BLaER1 (cell line): ENCODE results near the gene SEMA3E.
A peak's percentile ranks its signal among the peaks of the same experiment; 100 is the strongest.
"Not testable (repeated sequence)": the region's sequence is repeated elsewhere in the genome, so short reads cannot be mapped to it uniquely, and the experiment has no call there.

Experiments
- H3K27ac ChIP-seq: shearing (Covaris generic); formaldehyde crosslinking; 2 replicates; pipeline ENCODE4 v1.8.1; 2022
- H3K27me3 ChIP-seq: shearing (Covaris generic); formaldehyde crosslinking; 2 replicates; pipeline ENCODE4 v1.8.1; 2022
- H3K36me3 ChIP-seq: shearing (Covaris generic); formaldehyde crosslinking; 2 replicates; pipeline ENCODE4 v1.8.1; 2022
- H3K4me1 ChIP-seq: shearing (Covaris generic); formaldehyde crosslinking; 2 replicates; pipeline ENCODE4 v1.8.1; 2022
- H3K4me2 ChIP-seq: shearing (Covaris generic); formaldehyde crosslinking; 2 replicates; pipeline ENCODE4 v1.8.1; 2022
- H3K4me3 ChIP-seq: shearing (Covaris generic); formaldehyde crosslinking; 2 replicates; pipeline ENCODE4 v1.8.1; 2022
- H3K9ac ChIP-seq: shearing (Covaris generic); formaldehyde crosslinking; 2 replicates; pipeline ENCODE4 v1.8.1; 2022
- H3K9me3 ChIP-seq: shearing (Covaris generic); formaldehyde crosslinking; 2 replicates; pipeline ENCODE4 v1.8.1; 2022
- H4K20me1 ChIP-seq: shearing (Covaris generic); formaldehyde crosslinking; 2 replicates; pipeline ENCODE4 v1.8.1; 2022
- Cebpa-rat ChIP-seq: shearing (Covaris generic); IDR thresholded peaks from 2 replicates; pipeline ENCODE4 v1.8.1; 2022

Gene SEMA3E

DNA sequence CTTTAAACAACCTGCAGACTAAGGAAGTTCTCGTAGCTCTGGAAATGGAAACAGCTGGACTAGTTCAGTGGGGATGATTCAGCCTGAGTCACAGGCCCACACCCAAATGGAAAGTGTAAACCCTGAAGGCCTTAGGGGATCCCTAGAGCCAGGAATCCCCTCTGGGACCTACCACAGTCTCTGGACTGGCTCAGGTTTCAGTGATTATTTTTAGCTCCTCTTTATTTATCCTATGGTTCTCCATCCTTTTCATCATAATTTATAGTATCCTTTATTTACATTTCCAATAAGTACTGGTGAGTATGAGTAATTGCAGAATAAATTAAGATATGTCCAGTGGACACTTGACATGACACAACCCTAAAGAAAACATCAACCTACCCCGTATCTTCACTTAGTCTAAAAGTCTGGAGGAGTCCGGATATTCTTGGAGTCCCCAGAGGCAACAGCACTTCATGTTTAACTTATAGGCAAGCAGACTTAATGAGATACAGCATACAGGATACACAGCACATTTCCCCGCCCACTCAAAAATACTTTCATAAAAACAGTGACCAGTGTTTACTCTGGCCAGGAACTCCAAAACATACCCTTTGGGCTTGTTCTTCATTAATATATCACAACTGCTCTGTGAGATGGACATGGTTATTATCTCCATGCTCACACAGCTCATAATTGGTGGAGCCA, 28.4 kb upstream of the SEMA3E start:
- no peak overlapping the region for H3K9ac ChIP-seq
- H3K4me3 ChIP-seq: no peak overlapping the region
- H3K27me3 ChIP-seq: no peaks in the 10 kb centered on the region
- H3K9me3 ChIP-seq: no peaks in the 10 kb centered on the region
- no peaks in the 10 kb centered on the region for H4K20me1 ChIP-seq
- peak overlapping the region; percentile 44 for H3K4me2 ChIP-seq
- no peak for TF ChIP-seq Cebpa-rat
- H3K27ac ChIP-seq: no peak overlapping the region
- no peaks in the 10 kb centered on the region for H3K36me3 ChIP-seq
- H3K4me1 ChIP-seq: peaks cover 10% of the 10 kb centered on the region

- not testable (repeated sequence) for H3K27me3 ChIP-seq, H3K27ac ChIP-seq, H3K36me3 ChIP-seq, H3K4me3 ChIP-seq, H4K20me1 ChIP-seq, H3K9me3 ChIP-seq, H3K4me2 ChIP-seq, H3K9ac ChIP-seq
- H3K4me1 ChIP-seq: peaks cover 10% of the 10 kb centered on the region
Observed at GRCh38 chr7:83673291-83673690, 24.4 kb upstream of the SEMA3E start.

- no peaks in the 10 kb centered on the region for H4K20me1 ChIP-seq
- peaks cover 5% of the 10 kb centered on the region for H3K4me1 ChIP-seq
- H3K27ac ChIP-seq: no peak overlapping the region
- no peak overlapping the region for H3K4me3 ChIP-seq
- no peaks in the 10 kb centered on the region for H3K36me3 ChIP-seq
- H3K27me3 ChIP-seq: no peaks in the 10 kb centered on the region
- no peaks in the 10 kb centered on the region for H3K9me3 ChIP-seq
- no peak overlapping the region for H3K9ac ChIP-seq
- no peak overlapping the region for H3K4me2 ChIP-seq
- TF ChIP-seq Cebpa-rat: no peak
Observed at GRCh38 chr7:83672157-83672556, 23.2 kb upstream of the SEMA3E start.

DNA sequence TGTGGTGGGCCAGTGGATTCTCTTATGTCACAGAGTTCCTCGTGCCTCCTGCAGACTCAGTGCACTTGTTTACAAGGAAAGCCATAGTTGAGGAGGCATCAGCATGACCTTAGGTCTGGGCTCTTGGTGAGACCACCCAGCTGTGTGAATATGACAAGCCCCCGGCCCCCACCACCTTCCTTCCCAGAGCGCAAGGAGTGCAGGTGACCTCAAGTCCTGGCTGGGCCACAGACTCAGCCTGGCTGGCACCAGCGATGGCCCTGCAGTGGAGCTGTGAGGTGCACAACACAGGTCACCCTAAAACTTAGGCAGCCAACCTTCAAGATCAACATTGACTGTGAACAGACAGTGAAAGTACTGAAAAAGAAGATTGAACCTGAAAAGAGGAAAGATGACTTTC, 14.2 kb upstream of the SEMA3E start:
- Histone ChIP-seq H4K20me1 (no peaks in the 10 kb centered on the region), H3K27ac (no peak overlapping the region), H3K4me1 (no peaks in the 10 kb centered on the region), H3K4me2 (no peak overlapping the region), H3K9me3 (no peaks in the 10 kb centered on the region), H3K4me3 (no peak overlapping the region), H3K36me3 (no peaks in the 10 kb centered on the region), H3K9ac (no peak overlapping the region), H3K27me3 (no peaks in the 10 kb centered on the region)
- no peak for TF ChIP-seq Cebpa-rat

GRCh38 chr7:83658126-83658525, 9.2 kb upstream of the SEMA3E start:
- Histone ChIP-seq H3K27ac (no peak overlapping the region), H3K9ac (no peak overlapping the region), H3K4me3 (no peak overlapping the region), H4K20me1 (no peaks in the 10 kb centered on the region), H3K36me3 (no peaks in the 10 kb centered on the region), H3K9me3 (no peaks in the 10 kb centered on the region), H3K4me1 (no peaks in the 10 kb centered on the region), H3K27me3 (no peaks in the 10 kb centered on the region), H3K4me2 (no peak overlapping the region)
- no peak for TF ChIP-seq Cebpa-rat

GRCh38 chr7:83655951-83656556, 7.1 kb upstream of the SEMA3E start:
- Histone ChIP-seq H3K4me1 (no peaks in the 10 kb centered on the region), H3K27me3 (no peaks in the 10 kb centered on the region), H3K9me3 (no peaks in the 10 kb centered on the region), H3K27ac (no peak overlapping the region), H3K36me3 (no peaks in the 10 kb centered on the region), H3K9ac (no peak overlapping the region), H3K4me2 (no peak overlapping the region), H4K20me1 (no peaks in the 10 kb centered on the region), H3K4me3 (no peak overlapping the region)
- TF ChIP-seq Cebpa-rat: no peak

- Histone ChIP-seq H3K36me3 (no peaks in the 10 kb centered on the region), H3K4me1 (no peaks in the 10 kb centered on the region), H3K4me2 (no peak overlapping the region), H3K27me3 (no peaks in the 10 kb centered on the region), H3K9me3 (no peaks in the 10 kb centered on the region), H3K4me3 (no peak overlapping the region), H3K27ac (no peak overlapping the region), H3K9ac (no peak overlapping the region), H4K20me1 (no peaks in the 10 kb centered on the region)
- no peak for TF ChIP-seq Cebpa-rat
Observed at GRCh38 chr7:83652481-83652880, 3.5 kb upstream of the SEMA3E start.

- no peak for TF ChIP-seq Cebpa-rat
- H3K4me3 ChIP-seq: no peak overlapping the region
- no peaks in the 10 kb centered on the region for H3K4me1 ChIP-seq
Observed at GRCh38 chr7:83649701-83650100, 762 bp upstream of the SEMA3E start.

DNA sequence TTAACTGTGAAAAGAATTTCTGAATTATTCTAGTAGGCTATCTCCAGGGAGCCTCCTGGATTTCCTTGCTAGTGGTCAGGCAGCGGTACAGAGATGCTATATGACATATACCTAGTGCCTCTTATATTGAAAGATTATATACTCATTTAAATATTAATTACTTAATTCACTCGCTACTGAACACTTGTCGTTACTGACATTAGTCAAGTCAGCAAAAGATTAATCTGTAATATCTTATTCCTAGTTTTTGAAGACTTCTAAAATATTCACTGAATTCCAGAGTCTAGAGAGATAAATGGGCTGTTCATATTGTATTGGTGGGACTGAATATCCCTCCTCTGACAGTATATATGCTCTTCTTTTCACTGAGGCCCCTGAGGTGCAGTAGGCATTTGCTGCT, 2.9 kb downstream of the SEMA3E start:
- no peak overlapping the region for H3K4me3 ChIP-seq
- no peak overlapping the region for H3K27ac ChIP-seq
- TF ChIP-seq Cebpa-rat: no peak
- H3K27me3 ChIP-seq: no peaks in the 10 kb centered on the region
- H3K36me3 ChIP-seq: no peaks in the 10 kb centered on the region
- no peaks in the 10 kb centered on the region for H3K9me3 ChIP-seq
- no peak overlapping the region for H3K4me2 ChIP-seq
- no peaks in the 10 kb centered on the region for H4K20me1 ChIP-seq
- H3K4me1 ChIP-seq: no peaks in the 10 kb centered on the region
- no peak overlapping the region for H3K9ac ChIP-seq

More at GRCh38 chr7:83649701-83650100, 762 bp upstream of the SEMA3E start:
- Histone ChIP-seq H3K27ac (no peak overlapping the region), H3K9ac (no peak overlapping the region), H3K27me3 (no peaks in the 10 kb centered on the region), H3K4me2 (no peak overlapping the region), H4K20me1 (no peaks in the 10 kb centered on the region), H3K36me3 (no peaks in the 10 kb centered on the region), H3K9me3 (no peaks in the 10 kb centered on the region)

GRCh38 chr7:83643739-83644138, 5.2 kb downstream of the SEMA3E start:
- Histone ChIP-seq H4K20me1 (no peaks in the 10 kb centered on the region), H3K27ac (no peak overlapping the region), H3K9me3 (no peaks in the 10 kb centered on the region), H3K27me3 (no peaks in the 10 kb centered on the region), H3K36me3 (no peaks in the 10 kb centered on the region), H3K9ac (no peak overlapping the region), H3K4me2 (no peak overlapping the region), H3K4me3 (no peak overlapping the region), H3K4me1 (no peaks in the 10 kb centered on the region)
- TF ChIP-seq Cebpa-rat: no peak

GRCh38 chr7:83643012-83643411, 5.9 kb downstream of the SEMA3E start:
- no peak for TF ChIP-seq Cebpa-rat
- Histone ChIP-seq H3K4me1 (no peaks in the 10 kb centered on the region), H3K4me2 (no peak overlapping the region), H3K27me3 (no peaks in the 10 kb centered on the region), H3K4me3 (no peak overlapping the region), H3K9ac (no peak overlapping the region), H3K36me3 (no peaks in the 10 kb centered on the region), H3K27ac (no peak overlapping the region), H3K9me3 (no peaks in the 10 kb centered on the region), H4K20me1 (no peaks in the 10 kb centered on the region)
